ENCODE data around the gene EYA2.

- TF ChIP-seq CTCF (IDR thresholded peaks at IDR 0.05) (no peak), POLR2A (IDR thresholded peaks at IDR 0.05) (no peak)
Observed at GRCh38 chr20:46945465-46945864, 50.8 kb downstream of the EYA2 start.
